Right renal cortex interstitium (tissue), 3 donors: Measurements from ENCODE around the gene ZFYVE28. TPM values are rescaled to one million over a fixed set of nuclear protein-coding genes. Genes with fewer than 3 reads are reported as not detected.

Experiments used
- DNase-seq, 3 donors: peaks; one replicate each; pipeline ENCODE4 v3.0.0-alpha.2; 2013; ENCODE audit warnings: low read depth in 3 of 3, low spot score in 2 of 3
- polyA plus RNA-seq, 3 donors: library from polyadenylated mRNA; unstranded; fragments of 120-200 nt; gene quantifications; one replicate each; pipeline ENCODE4 v1.2.1, GENCODE V29; 2013; ENCODE audit not compliant: insufficient read length in 3 of 3

The ZFYVE28 gene
- polyA plus RNA-seq, 3 donors: 1.7 to 1.8 (median 1.8) TPM

GRCh38 chr4:2446656-2447564 is 28.5 kb upstream of the ZFYVE28 start:
- no peak for DNase-seq

- no peak for DNase-seq
Observed at GRCh38 chr4:2445571-2445970, 27.1 kb upstream of the ZFYVE28 start.

- no peak for DNase-seq
Observed at GRCh38 chr4:2445130-2445529, 26.7 kb upstream of the ZFYVE28 start.

GRCh38 chr4:2443956-2444740 is 25.7 kb upstream of the ZFYVE28 start:
- no peak for DNase-seq

GRCh38 chr4:2443061-2443730 is 24.8 kb upstream of the ZFYVE28 start:
- no peak for DNase-seq

GRCh38 chr4:2442175-2442993 is 23.9 kb upstream of the ZFYVE28 start:
- no peak for DNase-seq

- DNase-seq: no peak
Observed at GRCh38 chr4:2441393-2442174, 23.1 kb upstream of the ZFYVE28 start.

- DNase-seq: no peak
Observed at GRCh38 chr4:2438822-2439718, 20.6 kb upstream of the ZFYVE28 start.

- no peak for DNase-seq
Observed at GRCh38 chr4:2437475-2438215, 19.2 kb upstream of the ZFYVE28 start.

- no peak for DNase-seq
Observed at GRCh38 chr4:2436761-2437474, 18.5 kb upstream of the ZFYVE28 start.

- no peak for DNase-seq
Observed at GRCh38 chr4:2436301-2436700, 17.9 kb upstream of the ZFYVE28 start.

- DNase-seq: no peak
Observed at GRCh38 chr4:2434420-2434819, 16.0 kb upstream of the ZFYVE28 start.

GRCh38 chr4:2433609-2434350 is 15.3 kb upstream of the ZFYVE28 start:
- no peak for DNase-seq

- DNase-seq: no peak
Observed at GRCh38 chr4:2432991-2433530, 14.6 kb upstream of the ZFYVE28 start.

- DNase-seq: no peak
Observed at GRCh38 chr4:2432004-2432403, 13.6 kb upstream of the ZFYVE28 start.
